T-cell (primary cell): Measurements from ENCODE around the gene MSANTD7. TPM values are rescaled to one million over a fixed set of nuclear protein-coding genes. Genes with fewer than 3 reads are reported as not detected.
"Not testable (repeated sequence)": the region's sequence is repeated elsewhere in the genome, so short reads cannot be mapped to it uniquely, and the experiment has no call there.

ENCODE experiments used
- ATAC-seq, 4 experiments: fragments of 200-7000 bp in 3 of 4; fragments of 150-1000 bp in 1 of 4; cut with Tn5 transposase; replicated peaks in 1 of 4; 1 replicate in 3 of 4; 2 replicates in 1 of 4; pipeline ENCODE4 v1.10.0; 2021; ENCODE audit warnings: moderate library complexity in 3 of 4, mild to moderate bottlenecking in 2 of 4, moderate number of reproducible peaks in 1 of 4
- CTCF ChIA-PET, 2 donors: fragments of 300-600 bp; sonication (Branson Sonifier 250); formaldehyde crosslinking; loops; one replicate each; lab custom pipeline; 2022; ENCODE audit warnings: antibody characterized with exemption in 2 of 2; lab: Charles Lee
- POLR2A ChIA-PET, 2 donors: fragments of 300-600 bp; sonication (Branson Sonifier 250); formaldehyde crosslinking; loops; one replicate each; lab custom pipeline; 2022; ENCODE audit warnings: antibody characterized with exemption in 2 of 2; lab: Charles Lee
- DNase-seq, 35 experiments: peaks; one replicate each; pipeline versions ENCODE4 v3.0.0 to v3.0.0-alpha.2; 2013 to 2023
- H3K27ac ChIP-seq: one replicate; pipeline ENCODE4 v1.5.1; 2013; ENCODE audit warnings: low read length
- H3K27me3 ChIP-seq, 2 experiments: replicated peaks in 1 of 2; 1 replicate in 1 of 2; 2 replicates in 1 of 2; pipeline versions ENCODE4 v1.6.1 to v1.7.0; 2013; ENCODE audit warnings: low read length in 1 of 2, mixed read lengths in 1 of 2; ENCODE audit not compliant: control insufficient read depth in 2 of 2, insufficient read depth in 2 of 2; ENCODE audit errors: extremely low read depth in 1 of 2
- H3K36me3 ChIP-seq, 2 donors: 1 replicate in 1 of 2; 2 replicates in 1 of 2; pipeline versions ENCODE4 v1.6.1 to v1.7.0; 2013; ENCODE audit warnings: low read length in 1 of 2; ENCODE audit not compliant: control insufficient read depth in 2 of 2, insufficient read depth in 1 of 2; ENCODE audit errors: extremely low read depth in 1 of 2
- H3K4me1 ChIP-seq, 2 experiments: 1 replicate in 1 of 2; 2 replicates in 1 of 2; pipeline versions ENCODE4 v1.6.1 to v1.7.0; 2013; ENCODE audit warnings: low read length in 2 of 2, mixed read lengths in 1 of 2; ENCODE audit not compliant: insufficient read depth in 2 of 2, control insufficient read depth in 1 of 2; ENCODE audit errors: extremely low read depth in 1 of 2
- H3K4me3 ChIP-seq, 2 donors: 1 replicate in 1 of 2; 2 replicates in 1 of 2; pipeline versions ENCODE4 v1.5.1 to v1.7.0; 2013; ENCODE audit warnings: mild to moderate bottlenecking in 2 of 2, low read length in 1 of 2, moderate library complexity in 1 of 2; ENCODE audit not compliant: control insufficient read depth in 1 of 2; ENCODE audit errors: extremely low read depth in 1 of 2
- H3K9me3 ChIP-seq: 2 replicates; pipeline ENCODE4 v1.7.0; 2013
- H3K27ac Mint-ChIP-seq, 2 donors: one replicate each; pipeline ENCODE4 v1.8.0; 2020 to 2021; ENCODE audit warnings: mild to moderate bottlenecking in 2 of 2, mixed read lengths in 2 of 2
- H3K27me3 Mint-ChIP-seq, 2 donors: one replicate each; pipeline ENCODE4 v1.8.0; 2021 to 2022; ENCODE audit warnings: mixed read lengths in 2 of 2
- H3K36me3 Mint-ChIP-seq: one replicate; pipeline ENCODE4 v1.8.0; 2021; ENCODE audit warnings: mixed read lengths
- H3K4me1 Mint-ChIP-seq, 3 donors: one replicate each; pipeline ENCODE4 v1.8.0; 2020 to 2022; ENCODE audit warnings: mixed read lengths in 3 of 3, mild to moderate bottlenecking in 1 of 3
- H3K4me3 Mint-ChIP-seq, 3 donors: one replicate each; pipeline ENCODE4 v1.8.0; 2020 to 2022; ENCODE audit warnings: mild to moderate bottlenecking in 3 of 3, mixed read lengths in 3 of 3, moderate library complexity in 3 of 3
- H3K9me3 Mint-ChIP-seq, 3 donors: one replicate each; pipeline ENCODE4 v1.8.0; 2020 to 2022; ENCODE audit warnings: mixed read lengths in 3 of 3
- WGBS: methylation state at CpG from one replicate; pipeline ENCODE4 v1.1.5; 2013; ENCODE audit warnings: missing lambda C conversion rate; ENCODE audit not compliant: insufficient coverage; 5-methylcytosine and 5-hydroxymethylcytosine counted together
- total RNA-seq, 35 experiments: library from RNA in 6 of 35; stranded (reverse) in 6 of 35; fragments of 120-200 nt in 1 of 35; gene quantifications; one replicate each; pipeline versions ENCODE4 v1.2.1 to v1.2.4 and lab custom pipeline; 2013 to 2026

MSANTD7 gene
- total RNA-seq, 5 donors from 2014 or later (not counting 1 experiment from before 2014, with no cell fraction given) = 11.7 to 31.5 (median 14.9) TPM

- ATAC-seq = no peak
- ChIA-PET POLR2A (interaction anchor here (0.6 to 0.7 kb wide), 2 partner anchors 9 to 23 kb away, joined by 3 read pairs; no protein-coding TSS in a partner anchor), CTCF (no interaction called here)
- Mint-ChIP-seq H3K27me3 (no peaks in the 10 kb centered on the region), H3K4me1 (peaks cover 0 to 3% (median 0%) of the 10 kb centered on the region in 3 donors), H3K9me3 (no peaks in the 10 kb centered on the region), H3K4me3 (no peak overlapping the region), H3K27ac (no peak overlapping the region), H3K36me3 (peaks cover 49% of the 10 kb centered on the region)
- Histone ChIP-seq H3K27me3 (no peaks in the 10 kb centered on the region), H3K9me3 (no peaks in the 10 kb centered on the region), H3K4me1 (no peaks in the 10 kb centered on the region), H3K36me3 (peaks cover 0 to 37% of the 10 kb centered on the region in 2 donors), H3K4me3 (no peak overlapping the region), H3K27ac (no peak overlapping the region)
- no peak for DNase-seq
Observed at GRCh38 chr10:14859775-14860174, 21.7 kb downstream of the MSANTD7 start.

GRCh38 chr10:14860791-14861190 lies 22.7 kb downstream of the MSANTD7 start:
- CTCF ChIA-PET = no interaction called here
- no peak for DNase-seq
- Histone ChIP-seq H3K27ac (no peak overlapping the region), H3K36me3 (peaks cover 0 to 36% of the 10 kb centered on the region in 2 donors), H3K4me3 (no peak overlapping the region), H3K4me1 (no peaks in the 10 kb centered on the region), H3K9me3 (no peaks in the 10 kb centered on the region), H3K27me3 (no peaks in the 10 kb centered on the region)
- 100% methylated on average over 1 of the region's 1 CpG for WGBS
- Mint-ChIP-seq H3K9me3 (no peaks in the 10 kb centered on the region), H3K4me1 (peaks cover 0 to 3% (median 2%) of the 10 kb centered on the region in 3 donors), H3K4me3 (no peak overlapping the region), H3K36me3 (peaks cover 49% of the 10 kb centered on the region), H3K27ac (no peak overlapping the region), H3K27me3 (no peaks in the 10 kb centered on the region)
- no peak for ATAC-seq
- POLR2A ChIA-PET = no interaction called here

DNA sequence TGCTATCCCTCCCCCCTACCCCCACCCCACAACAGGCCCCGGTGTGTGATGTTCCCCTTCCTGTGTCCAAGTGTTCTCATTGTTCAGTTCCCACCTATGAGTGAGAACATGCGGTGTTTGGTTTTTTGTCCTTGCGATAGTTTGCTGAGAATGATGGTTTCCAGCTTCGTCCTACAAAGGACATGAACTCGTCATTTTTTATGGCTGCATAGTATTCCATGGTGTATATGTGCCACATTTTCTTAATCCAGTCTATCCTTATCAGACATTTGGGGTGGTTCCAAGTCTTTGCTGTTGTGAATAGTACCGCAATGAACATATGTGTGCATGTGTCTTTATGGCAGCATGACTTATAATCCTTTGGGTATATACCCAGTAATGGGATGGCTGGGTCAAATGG lies 26.4 kb downstream of the MSANTD7 start:
- H3K4me1 ChIP-seq, ATAC-seq, H3K4me3 ChIP-seq, DNase-seq, H3K9me3 ChIP-seq, H3K27me3 Mint-ChIP-seq, H3K27ac Mint-ChIP-seq, H3K27ac ChIP-seq, H3K9me3 Mint-ChIP-seq, H3K4me3 Mint-ChIP-seq, H3K4me1 Mint-ChIP-seq, H3K27me3 ChIP-seq, POLR2A ChIA-PET: not testable (repeated sequence)
- peaks cover 0 to 43% of the 10 kb centered on the region in 2 donors for H3K36me3 ChIP-seq
- H3K36me3 Mint-ChIP-seq = peaks cover 39% of the 10 kb centered on the region
- WGBS = no CpG with 5 or more reads among the region's 6 CpGs
- CTCF ChIA-PET = interaction anchor here in 1 of 2 donors (0.6 kb wide), 1 partner anchor 541 kb away, joined by 3 read pairs; no protein-coding TSS in a partner anchor

GRCh38 chr10:14864871-14865270 lies 26.8 kb downstream of the MSANTD7 start:
- H3K9me3 ChIP-seq, H3K4me1 ChIP-seq, H3K4me3 Mint-ChIP-seq, H3K27me3 ChIP-seq, DNase-seq, CTCF ChIA-PET, POLR2A ChIA-PET, H3K27me3 Mint-ChIP-seq, H3K27ac ChIP-seq, H3K4me1 Mint-ChIP-seq, H3K9me3 Mint-ChIP-seq, H3K4me3 ChIP-seq, H3K27ac Mint-ChIP-seq, ATAC-seq: not testable (repeated sequence)
- H3K36me3 ChIP-seq = peaks cover 0 to 47% of the 10 kb centered on the region in 2 donors
- WGBS = no CpG with 5 or more reads among the region's 3 CpGs
- peaks cover 43% of the 10 kb centered on the region for H3K36me3 Mint-ChIP-seq

GRCh38 chr10:14873090-14873760 lies 35.1 kb downstream of the MSANTD7 start:
- H3K27me3 ChIP-seq = no peaks in the 10 kb centered on the region
- H3K4me1 Mint-ChIP-seq = peaks cover 16 to 21% (median 18%) of the 10 kb centered on the region in 3 donors
- ATAC-seq (no peak), DNase-seq (no peak)
- no peaks in the 10 kb centered on the region for H3K9me3 Mint-ChIP-seq
- H3K4me1 ChIP-seq = peaks cover 3 to 5% of the 10 kb centered on the region in 2 experiments
- WGBS = no CpG with 5 or more reads among the region's 2 CpGs
- H3K36me3 ChIP-seq = peaks cover 0 to 20% of the 10 kb centered on the region in 2 donors
- CTCF ChIA-PET = no interaction called here
- H3K4me3 ChIP-seq = no peak overlapping the region
- H3K27ac ChIP-seq = no peak overlapping the region
- no peaks in the 10 kb centered on the region for H3K9me3 ChIP-seq
- H3K27me3 Mint-ChIP-seq = no peaks in the 10 kb centered on the region
- POLR2A ChIA-PET = interaction anchor here in 1 of 2 donors (1.0 kb wide), 1 partner anchor 17 kb away, joined by 3 read pairs; no protein-coding TSS in a partner anchor
- H3K4me3 Mint-ChIP-seq = no peak overlapping the region
- no peak overlapping the region for H3K27ac Mint-ChIP-seq
- H3K36me3 Mint-ChIP-seq = peaks cover 16% of the 10 kb centered on the region

DNA sequence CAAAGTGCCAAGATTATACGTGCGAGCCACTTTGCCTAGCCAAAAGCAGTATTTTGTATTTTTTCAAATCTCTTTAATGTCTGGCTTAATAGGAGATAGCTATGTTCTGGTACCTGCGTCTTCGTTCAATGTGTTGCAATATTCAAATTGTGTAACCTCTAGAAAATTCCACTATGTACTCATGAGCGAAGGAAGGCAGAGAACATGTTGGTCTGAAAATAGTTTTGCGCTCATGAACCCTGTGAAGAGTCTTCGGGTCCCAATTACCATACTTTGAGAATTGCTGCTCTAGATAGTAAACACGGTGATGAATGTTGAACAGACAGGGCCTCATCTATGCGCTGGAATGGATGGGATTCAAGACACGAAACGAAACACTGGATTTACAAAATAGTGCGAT lies 37.8 kb downstream of the MSANTD7 start:
- WGBS = 100% methylated on average over 7 of the region's 12 CpGs
- POLR2A ChIA-PET = no interaction called here
- Histone ChIP-seq H3K9me3 (no peaks in the 10 kb centered on the region), H3K4me3 (no peak overlapping the region), H3K27ac (no peak overlapping the region), H3K36me3 (peaks cover 0 to 4% of the 10 kb centered on the region in 2 donors), H3K27me3 (no peaks in the 10 kb centered on the region), H3K4me1 (peaks cover 5 to 14% of the 10 kb centered on the region in 2 experiments)
- no peak for DNase-seq
- ATAC-seq = no peak
- Mint-ChIP-seq H3K27ac (no peak overlapping the region), H3K36me3 (peaks cover 6% of the 10 kb centered on the region), H3K4me1 (peaks cover 31 to 37% (median 32%) of the 10 kb centered on the region in 3 donors), H3K9me3 (no peaks in the 10 kb centered on the region), H3K27me3 (no peaks in the 10 kb centered on the region), H3K4me3 (no peak overlapping the region)
- CTCF ChIA-PET = no interaction called here
